Left colon (tissue), 2 donors: ENCODE measurements around the gene TAF5. TPM values are rescaled to one million over a fixed set of nuclear protein-coding genes. Genes with fewer than 3 reads are reported as not detected.
"Not testable (repeated sequence)": the region's sequence is repeated elsewhere in the genome, so short reads cannot be mapped to it uniquely, and the experiment has no call there.

ENCODE experiments used
- ATAC-seq: fragments of 200-7000 bp; cut with Tn5 transposase; one replicate; pipeline ENCODE4 v1.9.1; 2020; ENCODE audit warnings: mild to moderate bottlenecking, moderate library complexity
- DNase-seq, 2 donors: peaks; one replicate each; pipeline ENCODE4 v3.0.0-alpha.2; 2020
- intact Hi-C, 2 donors: fragments of 100-400 bp; cut with DNase I in 1 of 2; cut with micrococcal nuclease in 1 of 2; formaldehyde crosslinking; loops; one replicate each; pipeline versions ENCODE4 v1.11.2 to v1.14.0; 2022; cut with DNase I, micrococcal nuclease
- microRNA-seq, 2 donors: library from miRNA; unstranded; fragments of <30 nt; microRNA quantifications; one replicate each; pipeline versions ENCODE4 v1.1.0 to v1.2.0, GENCODE V29; 2020
- total RNA-seq, 2 donors: library from RNA; stranded (reverse); fragmentation: NEBNext Ultra II Directional; extraction: Animal tissue kit (Norgen Biotek cat#: 25700); gene quantifications; one replicate each; pipeline ENCODE4 v1.2.1, GENCODE V29; 2021
- donor health status: DM: no; HTN: no; CAD: no.
- donor health status: DM: yes; HTN: yes; CAD: no.

Gene TAF5
- total RNA-seq, 2 donors from 2014 or later: 4.3 to 4.5 TPM

GRCh38 chr10:103396789-103397087, 29.0 kb downstream of the TAF5 start:
- no peak for ATAC-seq
- intact Hi-C loops: no loop called here
- DNase-seq: no peak

GRCh38 chr10:103397191-103397825, 29.5 kb downstream of the TAF5 start:
- intact Hi-C loops: no loop called here
- ATAC-seq (no peak), DNase-seq (peak in 1 of 2 donors; percentile 20)

GRCh38 chr10:103413564-103413963, 45.8 kb downstream of the TAF5 start:
- ATAC-seq: no peak
- intact Hi-C loops: no loop called here
- no peak for DNase-seq

GRCh38 chr10:103415581-103415980, 47.8 kb downstream of the TAF5 start:
- DNase-seq (no peak), ATAC-seq (no peak)
- intact Hi-C loops: loop anchor here (5.0 kb wide), 2 partner anchors 67 to 72 kb away; no protein-coding TSS in a partner anchor

GRCh38 chr10:103416436-103417147, 48.8 kb downstream of the TAF5 start:
- ATAC-seq (peak; percentile 68), DNase-seq (peak; percentile 40 to 81)
- intact Hi-C loops: loop anchor here (5.0 kb wide), 2 partner anchors 66 to 71 kb away; no protein-coding TSS in a partner anchor

GRCh38 chr10:103417148-103417469, 49.3 kb downstream of the TAF5 start:
- intact Hi-C loops: loop anchor here (5.0 kb wide), 2 partner anchors 65 to 70 kb away; no protein-coding TSS in a partner anchor
- not testable (repeated sequence) for ATAC-seq, DNase-seq

GRCh38 chr10:103417601-103418000, 49.8 kb downstream of the TAF5 start:
- intact Hi-C loops: loop anchor here (5.0 kb wide), 2 partner anchors 65 to 70 kb away; no protein-coding TSS in a partner anchor
- no peak for ATAC-seq

GRCh38 chr10:103419101-103419500, 51.3 kb downstream of the TAF5 start:
- intact Hi-C loops: loop anchor here (5.0 kb wide), 2 partner anchors 63 to 68 kb away; no protein-coding TSS in a partner anchor
- DNase-seq (no peak), ATAC-seq (no peak)

More at GRCh38 chr10:103417601-103418000, 49.8 kb downstream of the TAF5 start:
- DNase-seq: no peak

- intact Hi-C loops: no loop called here
- ATAC-seq: no peak
- no peak for DNase-seq
Measured at GRCh38 chr10:103423748-103424147, 56.0 kb downstream of the TAF5 start.

- ATAC-seq: no peak
- intact Hi-C loops: no loop called here
Measured at GRCh38 chr10:103427866-103428265, 60.1 kb downstream of the TAF5 start.

GRCh38 chr10:103428989-103429643, 61.3 kb downstream of the TAF5 start:
- intact Hi-C loops: no loop called here
- DNase-seq (no peak), ATAC-seq (no peak)

More at GRCh38 chr10:103427866-103428265, 60.1 kb downstream of the TAF5 start:
- no peak for DNase-seq

GRCh38 chr10:103429647-103430046, 61.9 kb downstream of the TAF5 start:
- DNase-seq (no peak), ATAC-seq (no peak)
- intact Hi-C loops: no loop called here

- ATAC-seq (no peak), DNase-seq (no peak)
- intact Hi-C loops: no loop called here
Measured at GRCh38 chr10:103431902-103432301, 64.1 kb downstream of the TAF5 start.

GRCh38 chr10:103433858-103434257, 66.1 kb downstream of the TAF5 start:
- intact Hi-C loops: no loop called here
- no peak for DNase-seq
- no peak for ATAC-seq

Small RNA genes lying within 50 kb of the gene (microRNA-seq; reads per million reads assigned to microRNA genes)
- 2,431 to 3,285 reads per million in 2 donors for gene MIR1307

Other genes starting within 250 kb of the TAF5 start
- gene NT5C2, start 174.7 kb upstream of the TAF5 start, total RNA-seq: 10 to 100 TPM; 87.2 to 99.3 TPM
- not detected for gene RPEL1, start 122.1 kb upstream of the TAF5 start, total RNA-seq
- under 1 TPM; 0.18 to 0.78 TPM for gene INA, start 90.8 kb upstream of the TAF5 start, total RNA-seq
- gene PCGF6, start 16.8 kb upstream of the TAF5 start, total RNA-seq: 1 to 10 TPM; 6.5 to 6.7 TPM
- gene ATP5MK, start 28.5 kb downstream of the TAF5 start, total RNA-seq: 100 to 1,000 TPM; 480 to 668 TPM
- 10 to 100 TPM; 17.9 to 26.3 TPM for gene PDCD11, start 28.6 kb downstream of the TAF5 start, total RNA-seq
- gene CALHM2, start 84.4 kb downstream of the TAF5 start, total RNA-seq: 1 to 10 TPM; 4.5 to 10.0 TPM
- gene CALHM1, start 90.9 kb downstream of the TAF5 start, total RNA-seq: not detected
- gene CALHM3, start 111.3 kb downstream of the TAF5 start, total RNA-seq: not detected
- 10 to 100 TPM; 47.5 to 49.2 TPM for gene NEURL1, start 125.7 kb downstream of the TAF5 start, total RNA-seq